Right ventricle myocardium superior (tissue), 1 donor: ENCODE results near the gene ENKUR. TPM values are rescaled to one million over a fixed set of nuclear protein-coding genes. Genes with fewer than 3 reads are reported as not detected.
A peak's percentile ranks its signal among the peaks of the same experiment; 100 is the strongest.

ENCODE experiments used
- ATAC-seq: fragments of 200-7000 bp; cut with Tn5 transposase; one replicate; pipeline ENCODE4 v1.9.1; 2020; ENCODE audit warnings: mild to moderate bottlenecking; ENCODE audit not compliant: poor library complexity
- DNase-seq: peaks from one replicate; pipeline ENCODE4 v3.0.0-alpha.2; 2020
- intact Hi-C: fragments of 100-400 bp; cut with DNase I; formaldehyde crosslinking; loops from one replicate; pipeline ENCODE4 v1.11.2; 2022
- long read RNA-seq: library from polyadenylated mRNA; unstranded; transcript quantifications from one replicate; pipeline ENCODE4 v2.0.0, GENCODE V29; 2021
- total RNA-seq: library from RNA; stranded (reverse); fragmentation: NEBNext Ultra II Directional; extraction: Animal tissue kit (Norgen Biotek cat#: 25700); gene quantifications from one replicate; pipeline ENCODE4 v1.2.1, GENCODE V29; 2021
- donor health status: DM: no; HTN: yes; CAD: no; lungs with severe emphysema.

Gene ENKUR, protein sequence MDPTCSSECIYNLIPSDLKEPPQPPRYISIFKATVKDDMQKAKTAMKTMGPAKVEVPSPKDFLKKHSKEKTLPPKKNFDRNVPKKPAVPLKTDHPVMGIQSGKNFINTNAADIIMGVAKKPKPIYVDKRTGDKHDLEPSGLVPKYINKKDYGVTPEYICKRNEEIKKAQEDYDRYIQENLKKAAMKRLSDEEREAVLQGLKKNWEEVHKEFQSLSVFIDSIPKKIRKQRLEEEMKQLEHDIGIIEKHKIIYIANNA
- not detected for total RNA-seq
- long read RNA-seq = 0 reads

- ATAC-seq = peak; percentile 75
- DNase-seq = peak; percentile 94
- intact Hi-C loops = loop anchor here (5.0 kb wide), 2 partner anchors 66 to 294 kb away; partner anchors contain the start of gene ARHGAP21
Observed at GRCh38 chr10:25015828-25016375, at the start of gene ENKUR. Gene ENKUR (minus strand): TSS chr10:25016158. CDS start chr10:25015936, 222 bp downstream.

- no peak for DNase-seq
- ATAC-seq = no peak
- intact Hi-C loops = no loop called here
Observed at GRCh38 chr10:25064401-25064800, 48.4 kb upstream of the ENKUR start.

GRCh38 chr10:25063644-25064043 is 47.7 kb upstream of the ENKUR start:
- ATAC-seq = no peak
- DNase-seq = no peak
- intact Hi-C loops = no loop called here

- no peak for ATAC-seq
- no peak for DNase-seq
- intact Hi-C loops = no loop called here
Observed at GRCh38 chr10:25063157-25063556, 47.2 kb upstream of the ENKUR start.

DNA sequence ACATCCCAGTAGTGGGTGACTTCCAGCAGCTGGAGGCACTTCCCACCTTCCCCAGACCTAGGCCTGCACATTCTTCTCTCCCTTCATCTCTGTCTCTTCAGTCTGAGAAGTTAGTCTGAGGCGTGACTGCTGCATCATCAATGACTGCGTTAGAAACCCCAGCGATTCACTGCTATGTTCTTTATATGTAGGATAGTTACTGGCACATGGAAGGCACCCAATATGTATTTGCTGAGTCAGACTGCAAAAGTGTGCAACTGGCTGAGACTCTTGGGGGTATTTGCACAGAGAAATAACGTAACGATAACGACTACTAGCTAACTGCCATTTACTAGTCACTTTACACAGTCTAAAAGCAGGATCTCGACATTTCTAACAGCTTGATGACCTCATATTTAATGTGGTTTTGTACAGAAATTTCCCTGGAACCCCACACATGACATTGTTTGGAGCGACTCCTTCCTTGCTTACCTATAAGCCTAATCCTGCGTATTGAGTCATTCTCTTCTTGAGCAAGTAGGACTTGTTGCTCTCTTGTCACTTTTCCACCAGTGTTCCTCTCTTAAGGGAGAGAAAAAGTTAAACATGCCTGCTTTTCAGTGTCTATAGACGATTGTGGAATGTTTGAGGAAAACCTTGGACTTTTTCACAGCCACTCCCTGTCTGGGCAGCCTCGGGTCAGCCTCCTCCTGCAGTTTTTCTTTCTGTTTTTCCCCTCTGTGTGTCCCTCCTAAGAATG is 45.9 kb upstream of the ENKUR start:
- no peak for DNase-seq
- intact Hi-C loops = no loop called here
- no peak for ATAC-seq

- intact Hi-C loops = no loop called here
- ATAC-seq (no peak), DNase-seq (no peak)
Observed at GRCh38 chr10:25061125-25061524, 45.2 kb upstream of the ENKUR start.

GRCh38 chr10:25059990-25060389 is 44.0 kb upstream of the ENKUR start:
- intact Hi-C loops = no loop called here
- ATAC-seq (no peak), DNase-seq (peak; percentile 52)

DNA sequence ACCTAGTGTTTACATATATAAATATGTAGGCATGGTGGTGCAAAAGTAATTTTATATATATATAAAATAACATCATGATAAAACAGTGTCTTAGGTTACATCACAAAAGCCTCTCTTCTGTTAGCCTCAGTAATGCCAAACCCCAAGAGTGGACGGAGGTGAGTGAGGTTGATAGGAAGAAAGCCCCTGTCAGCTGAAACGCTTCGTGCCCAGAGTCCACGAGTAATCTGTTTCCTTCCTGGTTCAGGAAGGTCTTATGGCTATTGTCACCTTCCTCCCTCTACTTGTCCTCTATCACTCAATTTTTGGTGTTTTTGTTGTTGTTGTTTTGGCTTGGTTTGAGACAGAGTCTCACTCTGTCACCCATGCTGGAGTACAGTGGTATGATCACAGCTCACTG is 41.9 kb upstream of the ENKUR start:
- DNase-seq (no peak), ATAC-seq (no peak)
- intact Hi-C loops = no loop called here

- DNase-seq = no peak
- ATAC-seq = no peak
- intact Hi-C loops = no loop called here
Observed at GRCh38 chr10:25056726-25057125, 40.8 kb upstream of the ENKUR start.

DNA sequence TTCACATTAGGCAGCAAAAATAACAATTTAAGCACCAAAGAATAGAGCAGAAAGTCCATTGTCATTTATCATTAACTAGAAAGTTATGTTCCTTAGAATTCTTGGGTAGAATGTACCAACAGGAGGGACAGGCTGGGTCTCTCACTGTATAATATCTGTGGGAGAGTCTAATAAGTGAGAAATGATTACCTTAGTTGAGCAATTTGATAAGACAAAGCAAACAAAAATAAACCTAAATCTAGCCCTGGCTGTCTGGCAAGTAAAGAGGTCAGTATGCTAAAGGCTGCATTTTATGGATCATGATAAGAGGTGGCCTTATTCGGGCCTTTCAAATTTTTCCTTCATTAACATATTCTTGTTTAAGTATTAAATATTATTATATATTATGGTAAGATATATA is 36.1 kb upstream of the ENKUR start:
- intact Hi-C loops = no loop called here
- ATAC-seq (no peak), DNase-seq (no peak)

DNA sequence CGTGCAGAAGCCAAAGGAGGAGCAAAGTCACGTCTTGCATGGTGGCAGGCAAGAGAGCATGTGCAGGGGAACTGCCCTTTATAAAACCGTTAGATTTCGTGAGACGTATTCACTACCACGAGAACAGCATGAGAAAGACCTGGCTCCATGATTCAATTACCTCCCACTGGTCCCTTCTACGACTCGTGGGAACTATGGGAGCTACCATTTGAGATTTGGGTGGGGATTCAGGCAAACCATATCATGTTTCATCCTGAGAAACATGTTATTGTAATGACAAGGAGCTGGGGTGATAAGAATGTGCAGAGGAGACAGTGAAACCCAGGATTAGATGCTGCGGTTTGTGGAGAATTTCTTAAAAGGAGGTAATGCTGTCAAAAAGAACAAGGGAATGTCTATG is 34.4 kb upstream of the ENKUR start:
- ATAC-seq (no peak), DNase-seq (no peak)
- intact Hi-C loops = no loop called here

- no peak for ATAC-seq
- DNase-seq = no peak
- intact Hi-C loops = no loop called here
Observed at GRCh38 chr10:25049966-25050365, 34.0 kb upstream of the ENKUR start.

DNA sequence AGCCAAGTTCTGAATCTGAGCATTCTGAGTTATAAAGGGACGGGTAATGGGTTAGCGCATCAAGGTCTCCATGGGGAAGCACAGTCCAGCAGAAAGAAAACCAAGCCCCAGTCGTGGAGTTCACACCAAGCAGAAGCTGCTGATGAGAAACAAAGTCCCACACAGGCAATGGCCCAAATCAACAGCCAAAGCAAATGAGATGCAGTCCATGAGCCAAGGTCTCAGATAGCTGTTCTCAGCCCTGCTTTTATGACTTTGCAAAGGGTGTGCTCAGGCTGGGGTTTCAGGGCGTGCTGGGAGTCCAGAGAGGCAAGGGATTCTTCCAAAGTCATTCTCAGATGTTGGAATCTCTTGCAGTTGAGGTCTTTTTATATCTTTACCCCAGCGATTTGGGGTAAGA is 32.5 kb upstream of the ENKUR start:
- no peak for DNase-seq
- intact Hi-C loops = no loop called here
- no peak for ATAC-seq

- DNase-seq (no peak), ATAC-seq (no peak)
- intact Hi-C loops = no loop called here
Observed at GRCh38 chr10:25047591-25048301, 31.8 kb upstream of the ENKUR start.

GRCh38 chr10:25047088-25047487 is 31.1 kb upstream of the ENKUR start:
- no peak for DNase-seq
- intact Hi-C loops = no loop called here
- no peak for ATAC-seq

- intact Hi-C loops = no loop called here
- no peak for ATAC-seq
Observed at GRCh38 chr10:25046641-25047040, 30.7 kb upstream of the ENKUR start.

DNA sequence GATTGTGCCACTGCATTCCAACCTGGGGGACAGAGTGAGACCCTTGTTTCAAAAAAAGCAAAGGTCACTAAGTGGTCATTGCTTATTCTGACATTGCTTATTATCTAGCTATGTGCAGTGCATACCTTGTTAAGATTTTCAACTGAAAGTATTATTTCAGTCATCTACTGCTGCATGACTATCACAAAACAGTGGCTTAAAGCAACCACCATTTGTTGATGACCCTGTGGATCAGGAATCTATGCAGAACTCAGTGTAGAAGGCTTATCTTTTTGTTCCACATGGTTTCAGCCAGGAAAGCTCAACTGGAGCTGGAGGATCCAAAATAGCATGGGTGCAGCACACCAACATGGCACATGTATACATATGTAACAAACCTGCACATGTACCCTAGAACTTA is 23.6 kb upstream of the ENKUR start:
- DNase-seq (no peak), ATAC-seq (no peak)
- intact Hi-C loops = no loop called here

More at GRCh38 chr10:25046641-25047040, 30.7 kb upstream of the ENKUR start:
- no peak for DNase-seq

DNA sequence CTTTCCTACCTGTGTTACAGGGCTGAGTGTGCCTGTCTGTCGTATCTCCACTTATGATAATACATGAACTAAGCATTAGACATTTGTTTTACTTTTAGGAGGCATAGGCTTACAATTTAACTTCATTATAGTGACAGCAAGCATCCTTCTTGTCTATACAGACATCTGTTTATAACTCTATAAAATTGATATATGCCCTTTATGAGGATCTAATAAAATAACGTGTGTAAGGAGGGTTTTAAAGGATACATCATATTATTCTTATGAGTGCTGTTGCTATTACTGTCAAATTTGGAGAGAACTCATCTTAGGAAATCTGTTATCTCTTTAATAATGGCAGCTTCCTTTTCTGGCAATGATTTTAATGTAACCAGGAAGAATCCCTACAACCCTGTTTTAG is 22.4 kb upstream of the ENKUR start:
- intact Hi-C loops = no loop called here
- no peak for DNase-seq
- no peak for ATAC-seq

DNA sequence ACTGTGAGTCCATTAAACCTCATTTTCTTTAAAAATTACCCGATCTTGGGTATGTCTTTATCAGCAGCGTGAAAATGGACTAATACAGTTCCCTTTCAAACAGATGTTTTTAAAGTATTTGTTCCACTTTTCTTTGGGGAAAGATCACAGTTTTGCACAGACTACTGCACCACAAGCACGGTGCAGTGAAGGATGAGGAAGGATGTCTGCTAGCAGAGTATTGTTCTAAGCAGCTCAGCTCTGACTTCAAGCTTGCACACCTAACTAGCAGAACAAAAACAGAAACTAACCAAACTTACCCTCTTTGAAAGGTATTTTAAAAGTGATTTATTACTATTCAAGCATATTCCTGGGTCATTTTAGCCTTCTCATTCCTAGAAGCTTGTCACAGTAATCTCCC is 20.4 kb upstream of the ENKUR start:
- intact Hi-C loops = no loop called here
- no peak for ATAC-seq
- no peak for DNase-seq

DNA sequence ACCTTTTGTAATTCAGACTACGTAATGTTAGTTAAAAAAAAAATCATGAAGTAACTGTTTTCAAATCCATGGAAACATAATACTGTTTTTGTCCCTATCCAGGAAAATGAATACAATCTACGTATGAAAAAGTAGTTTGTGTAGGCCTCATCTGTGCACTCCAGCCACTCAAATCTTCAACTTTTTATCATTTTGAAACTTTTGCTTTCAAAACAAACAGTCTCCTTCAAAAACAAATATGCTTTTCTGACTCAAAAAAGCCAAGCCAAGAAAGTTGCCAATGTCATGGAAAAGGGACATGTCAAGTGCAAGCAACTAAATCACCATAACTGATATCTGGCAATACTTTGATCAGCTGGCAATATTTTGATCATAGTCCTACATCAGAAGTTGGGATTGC is 13.6 kb upstream of the ENKUR start:
- no peak for ATAC-seq
- intact Hi-C loops = no loop called here
- DNase-seq = no peak
